Chondrocyte (in vitro differentiated cells): ENCODE measurements around the gene COX10. TPM values are rescaled to one million over a fixed set of nuclear protein-coding genes. Genes with fewer than 3 reads are reported as not detected.

Source experiments
- DNase-seq: peaks from one replicate; pipeline ENCODE4 v3.0.0; 2021; ENCODE audit warnings: mixed read lengths, low spot score
- H3K27ac Mint-ChIP-seq: one replicate; pipeline ENCODE4 v1.8.0; 2021; ENCODE audit warnings: mild to moderate bottlenecking, moderate library complexity, mixed read lengths; ENCODE audit not compliant: unreplicated experiment
- H3K27me3 Mint-ChIP-seq: 2 replicates; pipeline ENCODE4 v1.8.0; 2021; ENCODE audit warnings: low read depth, mixed read lengths
- H3K36me3 Mint-ChIP-seq: 2 replicates; pipeline ENCODE4 v1.8.0; 2021; ENCODE audit warnings: low read depth, mixed read lengths
- H3K4me1 Mint-ChIP-seq: 2 replicates; pipeline ENCODE4 v1.8.0; 2021; ENCODE audit warnings: low read depth, mild to moderate bottlenecking, mixed read lengths
- H3K4me3 Mint-ChIP-seq: one replicate; pipeline ENCODE4 v1.8.0; 2021; ENCODE audit warnings: mild to moderate bottlenecking, moderate library complexity, mixed read lengths; ENCODE audit not compliant: unreplicated experiment
- H3K9me3 Mint-ChIP-seq: 2 replicates; pipeline ENCODE4 v1.8.0; 2021; ENCODE audit warnings: low read depth, mixed read lengths
- total RNA-seq: library from RNA; stranded (reverse); gene quantifications from 3 replicates; pipeline ENCODE4 v1.2.1, GENCODE V29; 2021
- TF ChIP-seq, protein P1 (sequence below): fragments of 200-600 bp; sonication (generic); IDR thresholded peaks from 2 replicates; pipeline ENCODE4 v1.5.0; 2021; ENCODE audit warnings: antibody characterized with exemption, mild to moderate bottlenecking, moderate library complexity

Gene COX10
- total RNA-seq, 1 donor from 2014 or later: 12.6 TPM

DNA sequence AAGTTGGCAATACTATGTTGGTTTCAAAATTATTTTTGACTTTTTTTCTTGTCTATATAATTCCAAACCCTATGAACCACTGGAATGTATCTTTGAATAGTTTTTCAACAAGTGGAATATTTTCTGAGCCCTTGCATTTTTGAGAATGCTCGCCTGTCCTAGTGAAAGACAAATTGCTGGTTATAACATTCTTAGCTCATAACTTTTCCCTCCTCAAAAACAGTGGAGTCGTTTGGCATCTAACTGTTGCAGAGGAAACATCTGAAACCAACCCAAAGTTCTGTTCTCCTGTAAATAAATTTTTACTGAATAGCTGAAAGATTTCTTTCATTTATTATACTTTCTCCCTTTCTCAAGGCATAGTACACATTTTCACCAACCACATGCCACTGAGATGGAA is 11.3 kb upstream of the COX10 start:
- no peak overlapping the region for H3K4me3 Mint-ChIP-seq
- H3K27ac Mint-ChIP-seq: peak overlapping the region; percentile 76
- H3K9me3 Mint-ChIP-seq: peaks cover 7% of the 10 kb centered on the region
- no peak for DNase-seq
- no peaks in the 10 kb centered on the region for H3K27me3 Mint-ChIP-seq
- TF ChIP-seq, protein P1, sequence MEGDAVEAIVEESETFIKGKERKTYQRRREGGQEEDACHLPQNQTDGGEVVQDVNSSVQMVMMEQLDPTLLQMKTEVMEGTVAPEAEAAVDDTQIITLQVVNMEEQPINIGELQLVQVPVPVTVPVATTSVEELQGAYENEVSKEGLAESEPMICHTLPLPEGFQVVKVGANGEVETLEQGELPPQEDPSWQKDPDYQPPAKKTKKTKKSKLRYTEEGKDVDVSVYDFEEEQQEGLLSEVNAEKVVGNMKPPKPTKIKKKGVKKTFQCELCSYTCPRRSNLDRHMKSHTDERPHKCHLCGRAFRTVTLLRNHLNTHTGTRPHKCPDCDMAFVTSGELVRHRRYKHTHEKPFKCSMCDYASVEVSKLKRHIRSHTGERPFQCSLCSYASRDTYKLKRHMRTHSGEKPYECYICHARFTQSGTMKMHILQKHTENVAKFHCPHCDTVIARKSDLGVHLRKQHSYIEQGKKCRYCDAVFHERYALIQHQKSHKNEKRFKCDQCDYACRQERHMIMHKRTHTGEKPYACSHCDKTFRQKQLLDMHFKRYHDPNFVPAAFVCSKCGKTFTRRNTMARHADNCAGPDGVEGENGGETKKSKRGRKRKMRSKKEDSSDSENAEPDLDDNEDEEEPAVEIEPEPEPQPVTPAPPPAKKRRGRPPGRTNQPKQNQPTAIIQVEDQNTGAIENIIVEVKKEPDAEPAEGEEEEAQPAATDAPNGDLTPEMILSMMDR: no peak
- peaks cover 7% of the 10 kb centered on the region for H3K36me3 Mint-ChIP-seq
- peaks cover 38% of the 10 kb centered on the region for H3K4me1 Mint-ChIP-seq

DNA sequence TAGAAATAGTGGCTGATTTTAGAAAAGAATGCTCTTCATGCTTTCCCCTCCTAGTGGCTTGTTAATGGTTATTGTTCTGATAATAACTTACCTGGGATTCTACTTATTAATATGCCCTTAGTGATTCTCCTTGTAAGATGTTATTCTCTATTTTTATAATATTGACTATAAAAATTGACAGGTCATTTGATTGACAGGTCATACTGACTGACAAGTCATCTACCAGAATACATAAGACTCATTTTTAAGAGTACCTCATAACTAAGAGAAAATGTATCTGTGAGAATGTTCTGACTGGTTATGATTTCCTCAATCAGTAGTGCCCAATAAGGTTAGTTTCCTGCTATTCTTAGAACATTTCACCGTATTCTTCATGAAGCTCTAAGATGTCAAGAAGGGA is 8.6 kb upstream of the COX10 start:
- Mint-ChIP-seq H3K27me3 (no peaks in the 10 kb centered on the region), H3K4me1 (peaks cover 33% of the 10 kb centered on the region), H3K4me3 (no peak overlapping the region), H3K9me3 (peaks cover 5% of the 10 kb centered on the region), H3K36me3 (peaks cover 3% of the 10 kb centered on the region), H3K27ac (no peak overlapping the region)
- DNase-seq: no peak
- TF ChIP-seq, protein P1: no peak

DNA sequence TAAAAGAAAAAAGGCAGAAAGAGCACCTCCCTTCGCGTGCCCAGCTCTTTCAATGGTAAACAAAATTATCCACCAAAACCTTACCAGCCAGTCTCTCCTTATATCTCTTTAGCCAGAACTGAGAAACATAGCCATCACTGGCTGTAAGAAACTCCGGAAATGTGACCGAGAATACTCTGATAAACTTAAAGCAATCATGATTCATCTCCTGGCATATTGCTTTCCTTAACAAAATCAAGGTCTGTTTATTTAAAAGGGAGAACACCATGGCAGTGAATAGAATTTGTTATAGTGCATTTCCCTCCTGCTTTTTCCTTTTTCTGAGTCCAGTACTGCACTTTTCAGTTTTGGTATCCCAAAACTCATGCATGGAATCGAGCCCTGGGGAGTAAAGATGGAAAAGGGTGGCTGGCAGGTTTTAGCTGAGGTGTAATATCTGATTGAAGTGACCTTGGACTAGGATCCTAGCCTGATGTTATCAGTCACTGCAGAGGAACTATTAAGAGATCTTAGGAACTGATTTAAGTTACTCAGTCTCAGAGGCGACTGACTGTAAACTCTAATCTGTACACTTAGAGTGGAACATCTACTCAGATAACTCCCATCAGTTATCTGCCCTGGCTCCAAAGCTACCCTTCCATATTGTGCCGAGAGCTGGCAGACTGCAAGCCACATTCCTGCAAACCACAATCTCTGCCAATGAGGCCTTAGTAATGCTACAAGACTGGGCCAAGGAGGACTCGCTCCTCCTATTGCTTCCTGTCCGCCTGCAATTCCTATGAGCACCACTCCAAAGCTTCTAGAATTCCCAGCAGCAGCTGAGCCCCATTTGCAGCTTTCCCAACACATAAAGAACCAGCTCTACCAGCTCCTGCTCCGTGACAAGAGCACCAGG is 7.4 kb upstream of the COX10 start:
- TF ChIP-seq, protein P1: peak; percentile 18
- H3K27me3 Mint-ChIP-seq: no peaks in the 10 kb centered on the region
- H3K36me3 Mint-ChIP-seq: peaks cover 3% of the 10 kb centered on the region
- H3K4me3 Mint-ChIP-seq: no peak overlapping the region
- H3K9me3 Mint-ChIP-seq: peaks cover 3% of the 10 kb centered on the region
- no peak for DNase-seq
- peaks cover 33% of the 10 kb centered on the region for H3K4me1 Mint-ChIP-seq
- H3K27ac Mint-ChIP-seq: peak overlapping the region; percentile 89

DNA sequence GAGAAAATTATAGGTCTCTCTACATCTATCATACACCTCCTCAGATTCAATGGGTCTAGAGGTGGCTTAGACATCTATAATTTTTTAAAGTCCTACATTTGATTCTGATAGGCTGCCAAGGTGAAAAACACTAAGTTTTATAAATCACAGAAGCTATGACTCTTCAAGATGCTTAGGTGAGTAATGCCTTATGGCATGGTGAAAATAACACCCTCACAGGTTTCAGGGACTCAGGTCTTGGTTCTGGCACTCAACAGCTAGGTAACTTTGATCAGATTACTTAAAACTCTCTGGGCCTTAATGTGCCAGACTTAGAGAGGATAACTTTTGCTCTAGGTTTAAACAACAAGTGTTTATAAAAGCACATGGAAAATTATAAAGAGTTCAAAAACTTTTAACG is 2.0 kb upstream of the COX10 start:
- Mint-ChIP-seq H3K27ac (no peak overlapping the region), H3K4me1 (peaks cover 40% of the 10 kb centered on the region), H3K27me3 (no peaks in the 10 kb centered on the region), H3K4me3 (no peak overlapping the region), H3K36me3 (peaks cover 5% of the 10 kb centered on the region), H3K9me3 (peaks cover 3% of the 10 kb centered on the region)
- TF ChIP-seq, protein P1: no peak
- DNase-seq: no peak

DNA sequence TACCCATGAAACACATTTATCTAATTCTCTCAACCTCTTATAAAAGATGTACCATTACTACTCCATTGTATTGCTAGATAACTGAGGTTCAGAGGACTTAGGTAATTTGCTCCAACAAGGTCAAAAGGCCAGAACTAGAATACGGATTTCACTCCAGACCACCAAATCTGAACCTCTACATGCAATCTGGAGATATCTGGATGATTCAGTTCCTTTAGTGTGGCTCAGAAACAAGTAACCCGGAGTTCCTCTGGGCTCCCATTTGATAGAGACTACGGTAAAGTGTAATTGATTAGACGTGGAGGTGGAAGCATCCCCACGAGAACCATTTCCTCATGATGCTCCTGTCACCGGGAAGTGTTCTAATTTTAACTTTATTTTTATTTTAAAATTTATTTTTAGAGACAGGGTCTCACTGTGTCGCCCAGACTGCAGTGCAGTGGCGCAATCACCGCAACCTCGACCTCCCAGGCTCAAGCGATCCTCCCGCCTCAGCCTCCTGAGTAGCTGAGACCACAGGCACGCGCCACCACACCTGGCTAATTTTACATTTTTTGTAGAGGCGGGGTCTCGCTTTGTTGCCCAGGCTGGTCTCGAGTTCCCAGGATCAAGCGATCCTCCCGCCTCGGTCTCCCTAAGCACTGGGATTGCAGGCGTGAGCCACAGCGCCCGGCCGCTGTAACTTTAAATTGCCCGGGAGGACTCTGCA is 608 bp upstream of the COX10 start:
- peaks cover 5% of the 10 kb centered on the region for H3K36me3 Mint-ChIP-seq
- TF ChIP-seq, protein P1: no peak
- H3K27ac Mint-ChIP-seq: peak overlapping the region; percentile 93
- H3K4me1 Mint-ChIP-seq: peaks cover 35% of the 10 kb centered on the region
- no peak for DNase-seq
- no peaks in the 10 kb centered on the region for H3K27me3 Mint-ChIP-seq
- H3K4me3 Mint-ChIP-seq: peak overlapping the region; percentile 96
- H3K9me3 Mint-ChIP-seq: peaks cover 3% of the 10 kb centered on the region
